Gastrocnemius medialis (tissue), 4 donors: ENCODE measurements around the gene PROM2. TPM values are rescaled to one million over a fixed set of nuclear protein-coding genes. Genes with fewer than 3 reads are reported as not detected.

Experiments
- ATAC-seq, 2 donors: fragments of 150-250 bp; one replicate each; pipeline ENCODE4 v1.9.1; 2016
- DNase-seq, 2 donors: peaks; one replicate each; pipeline ENCODE4 v3.0.0-alpha.2; 2019
- H3K27ac ChIP-seq, 4 donors: fragments of 200-600 bp; sonication (generic); 1 replicate in 1 of 4; 2 replicates in 3 of 4; pipeline ENCODE4 v1.5.1; 2016 to 2018; ENCODE audit warnings: mild to moderate bottlenecking in 2 of 4, moderate library complexity in 1 of 4
- H3K27me3 ChIP-seq, 3 donors: fragments of 200-600 bp; sonication (generic) in 2 of 3; 1 replicate in 1 of 3; 2 replicates in 2 of 3; pipeline versions ENCODE4 v1.5.1 to v1.6.0; 2016 to 2019; ENCODE audit warnings: mild to moderate bottlenecking in 1 of 3, moderate library complexity in 1 of 3
- H3K36me3 ChIP-seq, 2 donors: fragments of 200-600 bp; sonication (generic) in 1 of 2; one replicate each; pipeline ENCODE4 v1.5.1; 2017 to 2018
- H3K4me1 ChIP-seq, 2 donors: fragments of 200-600 bp; sonication (generic) in 1 of 2; one replicate each; pipeline ENCODE4 v1.5.1; 2016 to 2017; ENCODE audit warnings: mild to moderate bottlenecking in 2 of 2
- H3K4me3 ChIP-seq, 4 donors: fragments of 200-600 bp; sonication (generic) in 3 of 4; 1 replicate in 1 of 4; 2 replicates in 3 of 4; pipeline ENCODE4 v1.5.1; 2016 to 2019; ENCODE audit warnings: mild to moderate bottlenecking in 2 of 4
- H3K9me3 ChIP-seq, 3 donors: fragments of 200-600 bp; sonication (generic) in 2 of 3; 1 replicate in 1 of 3; 2 replicates in 2 of 3; pipeline ENCODE4 v1.5.1; 2016 to 2019
- CTCF ChIP-seq, 5 experiments: fragments of 450-650 bp in 3 of 5; fragments of 200-600 bp in 2 of 5; sonication (generic) in 2 of 5; IDR thresholded peaks in 4 of 5; conservative IDR thresholded peaks in 1 of 5; 1 replicate in 4 of 5; 2 replicates in 1 of 5; pipeline ENCODE4 v1.5.1; 2016 to 2019; ENCODE audit warnings: antibody characterized with exemption in 5 of 5, mild to moderate bottlenecking in 3 of 5, moderate library complexity in 3 of 5
- POLR2A ChIP-seq, 2 donors: fragments of 450-650 bp; IDR thresholded peaks; one replicate each; pipeline ENCODE4 v1.6.1; 2017; ENCODE audit warnings: antibody characterized with exemption in 2 of 2, mild to moderate bottlenecking in 2 of 2, moderate library complexity in 2 of 2
- in situ Hi-C, 4 donors: fragments of 200-750 bp; cut with MboI; loops; one replicate each; pipeline versions ENCODE4 v1.15.0 to v1.8.0; 2017; ENCODE audit warnings: low sequenced_read_pairs in 4 of 4
- intact Hi-C: fragments of 100-400 bp; cut with DNase I; formaldehyde crosslinking; loops from one replicate; pipeline ENCODE4 v1.15.1; 2023; ENCODE audit warnings: low total_unique reads
- total RNA-seq, 4 donors: library from RNA; depleted of rRNA; stranded (reverse); fragments of >200 nt; gene quantifications; one replicate each; pipeline versions ENCODE4 v1.1.0 to v1.2.3, GENCODE V29; 2016

PROM2 gene
- total RNA-seq, 4 donors from 2014 or later: 0.33 to 0.46 TPM; not detected in 2

GRCh38 chr2:95292623-95293260 is 18.5 kb downstream of the PROM2 start:
- intact Hi-C loops: no loop called here
- Histone ChIP-seq H3K9me3 (peaks cover 0 to 5% (median 0%) of the 10 kb centered on the region in 3 donors), H3K36me3 (no peaks in the 10 kb centered on the region), H3K27me3 (peaks cover 0 to 9% (median 0%) of the 10 kb centered on the region in 3 donors), H3K4me1 (no peaks in the 10 kb centered on the region), H3K4me3 (no peak overlapping the region), H3K27ac (no peak overlapping the region)
- ATAC-seq (no peak), DNase-seq (no peak)
- in situ Hi-C loops: no loop called here
- TF ChIP-seq CTCF (IDR thresholded peaks at IDR 0.05 in 4 of 5, conservative IDR thresholded peaks at IDR 0.05 in 1 of 5): no peak
- TF ChIP-seq POLR2A (IDR thresholded peaks at IDR 0.05): no peak

GRCh38 chr2:95294579-95295250 is 20.5 kb downstream of the PROM2 start:
- Histone ChIP-seq H3K27me3 (peaks cover 0 to 15% (median 1%) of the 10 kb centered on the region in 3 donors), H3K4me3 (no peak overlapping the region), H3K9me3 (peaks cover 0 to 5% (median 0%) of the 10 kb centered on the region in 3 donors), H3K4me1 (no peaks in the 10 kb centered on the region), H3K27ac (no peak overlapping the region), H3K36me3 (no peaks in the 10 kb centered on the region)
- intact Hi-C loops: no loop called here
- ATAC-seq: no peak
- in situ Hi-C loops: no loop called here
- TF ChIP-seq POLR2A (IDR thresholded peaks at IDR 0.05) (no peak), CTCF (IDR thresholded peaks at IDR 0.05 in 4 of 5, conservative IDR thresholded peaks at IDR 0.05 in 1 of 5) (no peak)
- DNase-seq: no peak

GRCh38 chr2:95295376-95295775 is 21.1 kb downstream of the PROM2 start:
- in situ Hi-C loops (no loop called here), intact Hi-C loops (no loop called here)
- peaks cover 0 to 21% (median 6%) of the 10 kb centered on the region in 3 donors for H3K27me3 ChIP-seq

GRCh38 chr2:95296011-95296410 is 21.8 kb downstream of the PROM2 start:
- in situ Hi-C loops (no loop called here), intact Hi-C loops (no loop called here)
- Histone ChIP-seq H3K9me3 (peaks cover 0 to 5% (median 0%) of the 10 kb centered on the region in 3 donors), H3K27me3 (peaks cover 2 to 28% (median 7%) of the 10 kb centered on the region in 3 donors), H3K27ac (no peak overlapping the region), H3K4me3 (no peak overlapping the region), H3K36me3 (no peaks in the 10 kb centered on the region), H3K4me1 (no peaks in the 10 kb centered on the region)
- ATAC-seq: no peak
- DNase-seq: no peak
- TF ChIP-seq POLR2A (IDR thresholded peaks at IDR 0.05) (no peak), CTCF (IDR thresholded peaks at IDR 0.05 in 4 of 5, conservative IDR thresholded peaks at IDR 0.05 in 1 of 5) (no peak)

More at GRCh38 chr2:95295376-95295775, 21.1 kb downstream of the PROM2 start:
- ATAC-seq (no peak), DNase-seq (no peak)
- Histone ChIP-seq H3K27ac (no peak overlapping the region), H3K4me3 (no peak overlapping the region), H3K4me1 (no peaks in the 10 kb centered on the region), H3K36me3 (no peaks in the 10 kb centered on the region), H3K9me3 (peaks cover 0 to 5% (median 0%) of the 10 kb centered on the region in 3 donors)
- TF ChIP-seq CTCF (IDR thresholded peaks at IDR 0.05 in 4 of 5, conservative IDR thresholded peaks at IDR 0.05 in 1 of 5): no peak
- no peak for TF ChIP-seq POLR2A (IDR thresholded peaks at IDR 0.05)
